ENCODE measurements around the gene CD300LF.

CD300LF gene

GRCh38 chr17:74757931-74758847, 45.5 kb upstream of the CD300LF start:
- TF ChIP-seq YY1 (IDR thresholded peaks at IDR 0.05; ENCODE audit: insufficient read depth, insufficient read length) = no peak
- TF ChIP-seq SUZ12 (IDR thresholded peaks at IDR 0.05; ENCODE audit: extremely low read depth, insufficient read depth, insufficient read length) = no peak
- TF ChIP-seq ZNF274 (IDR thresholded peaks at IDR 0.05; ENCODE audit: low read depth, low read length) = no peak
- peak overlapping the region; percentile 77 for H3K9ac ChIP-seq (ENCODE audit: insufficient read length, low read depth)
- peaks cover 46% of the 10 kb centered on the region for H3K4me1 ChIP-seq (ENCODE audit: insufficient read depth, insufficient read length)
- peaks cover 8% of the 10 kb centered on the region for H3K36me3 ChIP-seq (ENCODE audit: insufficient read depth, insufficient read length, low read length)
- H3K9me3 ChIP-seq (ENCODE audit: insufficient read depth, low read length) = no peaks in the 10 kb centered on the region
- H3K27me3 ChIP-seq (ENCODE audit: insufficient read depth, insufficient read length) = no peaks in the 10 kb centered on the region
- H3K4me3 ChIP-seq (ENCODE audit: insufficient read length, low read depth) = no peak overlapping the region
- no peak for DNase-seq (ENCODE audit: low read depth, low spot score)

GRCh38 chr17:74757502-74757901, 44.8 kb upstream of the CD300LF start:
- Histone ChIP-seq H3K36me3 (ENCODE audit: insufficient read depth, insufficient read length, low read length) (peaks cover 11% of the 10 kb centered on the region), H3K9ac (ENCODE audit: insufficient read length, low read depth) (peak overlapping the region; percentile 44), H3K4me1 (ENCODE audit: insufficient read depth, insufficient read length) (peaks cover 47% of the 10 kb centered on the region), H3K4me3 (ENCODE audit: insufficient read length, low read depth) (no peak overlapping the region), H3K9me3 (ENCODE audit: insufficient read depth, low read length) (no peaks in the 10 kb centered on the region), H3K27me3 (ENCODE audit: insufficient read depth, insufficient read length) (no peaks in the 10 kb centered on the region)
- no peak for TF ChIP-seq YY1 (IDR thresholded peaks at IDR 0.05; ENCODE audit: insufficient read depth, insufficient read length)
- TF ChIP-seq ZNF274 (IDR thresholded peaks at IDR 0.05; ENCODE audit: low read depth, low read length) = no peak
- no peak for TF ChIP-seq SUZ12 (IDR thresholded peaks at IDR 0.05; ENCODE audit: extremely low read depth, insufficient read depth, insufficient read length)
- no peak for DNase-seq (ENCODE audit: low read depth, low spot score)

DNA sequence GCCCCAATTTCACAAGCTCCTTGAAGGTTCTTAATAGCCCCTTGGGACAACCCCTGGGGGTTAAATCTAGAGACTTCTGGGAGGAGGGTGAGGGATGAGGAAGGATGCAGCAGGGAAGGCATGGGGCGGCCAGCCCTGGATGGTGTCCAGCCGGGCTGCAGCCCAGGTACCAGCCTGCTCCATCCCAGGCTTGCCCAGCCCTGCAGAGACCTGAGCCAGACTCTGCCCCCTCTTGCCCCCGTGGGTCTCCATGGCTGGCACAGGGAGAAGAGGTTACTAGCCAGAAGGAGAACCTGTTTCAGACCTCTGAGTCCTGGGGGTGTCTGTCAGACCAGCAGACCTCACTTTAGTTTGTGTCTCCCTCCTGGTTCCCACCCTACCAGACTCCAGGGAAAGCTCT, 44.2 kb upstream of the CD300LF start:
- no peaks in the 10 kb centered on the region for H3K27me3 ChIP-seq (ENCODE audit: insufficient read depth, insufficient read length)
- no peak for DNase-seq (ENCODE audit: low read depth, low spot score)
- TF ChIP-seq ZNF274 (IDR thresholded peaks at IDR 0.05; ENCODE audit: low read depth, low read length) (no peak), YY1 (IDR thresholded peaks at IDR 0.05; ENCODE audit: insufficient read depth, insufficient read length) (no peak), SUZ12 (IDR thresholded peaks at IDR 0.05; ENCODE audit: extremely low read depth, insufficient read depth, insufficient read length) (no peak)
- peaks cover 51% of the 10 kb centered on the region for H3K4me1 ChIP-seq (ENCODE audit: insufficient read depth, insufficient read length)
- H3K4me3 ChIP-seq (ENCODE audit: insufficient read length, low read depth) = no peak overlapping the region
- no peaks in the 10 kb centered on the region for H3K9me3 ChIP-seq (ENCODE audit: insufficient read depth, low read length)
- H3K9ac ChIP-seq (ENCODE audit: insufficient read length, low read depth) = no peak overlapping the region
- peaks cover 7% of the 10 kb centered on the region for H3K36me3 ChIP-seq (ENCODE audit: insufficient read depth, insufficient read length, low read length)

DNA sequence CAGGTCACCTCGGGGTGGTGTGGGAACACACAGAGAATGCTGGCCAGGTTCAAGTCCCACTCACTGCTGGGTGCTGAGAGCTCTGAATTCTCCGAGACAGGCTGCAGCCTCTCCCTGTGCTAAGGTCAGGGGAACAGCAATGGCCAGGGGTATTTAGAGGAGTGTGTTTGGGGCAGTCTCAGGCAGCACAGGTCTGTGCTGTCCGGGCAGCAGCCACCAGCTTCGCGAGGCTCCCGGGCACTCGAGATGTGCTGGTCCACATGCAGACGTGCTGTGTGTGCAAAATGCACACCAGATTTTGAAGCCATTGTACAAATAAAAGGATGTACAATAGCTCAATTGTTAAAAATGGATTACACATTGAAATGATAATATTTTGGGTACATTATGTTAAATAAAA, 42.8 kb upstream of the CD300LF start:
- H3K4me1 ChIP-seq (ENCODE audit: insufficient read depth, insufficient read length) = peaks cover 52% of the 10 kb centered on the region
- DNase-seq (ENCODE audit: low read depth, low spot score) = no peak
- H3K9me3 ChIP-seq (ENCODE audit: insufficient read depth, low read length) = no peaks in the 10 kb centered on the region
- TF ChIP-seq YY1 (IDR thresholded peaks at IDR 0.05; ENCODE audit: insufficient read depth, insufficient read length) (no peak), ZNF274 (IDR thresholded peaks at IDR 0.05; ENCODE audit: low read depth, low read length) (no peak), SUZ12 (IDR thresholded peaks at IDR 0.05; ENCODE audit: extremely low read depth, insufficient read depth, insufficient read length) (no peak)
- H3K36me3 ChIP-seq (ENCODE audit: insufficient read depth, insufficient read length, low read length) = peaks cover 8% of the 10 kb centered on the region
- no peaks in the 10 kb centered on the region for H3K27me3 ChIP-seq (ENCODE audit: insufficient read depth, insufficient read length)
- no peak overlapping the region for H3K9ac ChIP-seq (ENCODE audit: insufficient read length, low read depth)
- no peak overlapping the region for H3K4me3 ChIP-seq (ENCODE audit: insufficient read length, low read depth)

GRCh38 chr17:74754832-74755231, 42.1 kb upstream of the CD300LF start:
- Histone ChIP-seq H3K4me1 (ENCODE audit: insufficient read depth, insufficient read length) (peaks cover 56% of the 10 kb centered on the region), H3K27me3 (ENCODE audit: insufficient read depth, insufficient read length) (no peaks in the 10 kb centered on the region), H3K4me3 (ENCODE audit: insufficient read length, low read depth) (no peak overlapping the region), H3K36me3 (ENCODE audit: insufficient read depth, insufficient read length, low read length) (peaks cover 8% of the 10 kb centered on the region), H3K9ac (ENCODE audit: insufficient read length, low read depth) (no peak overlapping the region), H3K9me3 (ENCODE audit: insufficient read depth, low read length) (no peaks in the 10 kb centered on the region)
- TF ChIP-seq SUZ12 (IDR thresholded peaks at IDR 0.05; ENCODE audit: extremely low read depth, insufficient read depth, insufficient read length) (no peak), ZNF274 (IDR thresholded peaks at IDR 0.05; ENCODE audit: low read depth, low read length) (no peak), YY1 (IDR thresholded peaks at IDR 0.05; ENCODE audit: insufficient read depth, insufficient read length) (no peak)
- DNase-seq (ENCODE audit: low read depth, low spot score) = no peak

GRCh38 chr17:74752822-74753401, 40.2 kb upstream of the CD300LF start:
- H3K9ac ChIP-seq (ENCODE audit: insufficient read length, low read depth) = no peak overlapping the region
- no peaks in the 10 kb centered on the region for H3K9me3 ChIP-seq (ENCODE audit: insufficient read depth, low read length)
- H3K4me3 ChIP-seq (ENCODE audit: insufficient read length, low read depth) = no peak overlapping the region
- no peak for DNase-seq (ENCODE audit: low read depth, low spot score)
- H3K4me1 ChIP-seq (ENCODE audit: insufficient read depth, insufficient read length) = peaks cover 37% of the 10 kb centered on the region
- no peaks in the 10 kb centered on the region for H3K27me3 ChIP-seq (ENCODE audit: insufficient read depth, insufficient read length)
- TF ChIP-seq SUZ12 (IDR thresholded peaks at IDR 0.05; ENCODE audit: extremely low read depth, insufficient read depth, insufficient read length) = no peak
- TF ChIP-seq YY1 (IDR thresholded peaks at IDR 0.05; ENCODE audit: insufficient read depth, insufficient read length) = no peak
- no peak for TF ChIP-seq ZNF274 (IDR thresholded peaks at IDR 0.05; ENCODE audit: low read depth, low read length)
- peaks cover 8% of the 10 kb centered on the region for H3K36me3 ChIP-seq (ENCODE audit: insufficient read depth, insufficient read length, low read length)

DNA sequence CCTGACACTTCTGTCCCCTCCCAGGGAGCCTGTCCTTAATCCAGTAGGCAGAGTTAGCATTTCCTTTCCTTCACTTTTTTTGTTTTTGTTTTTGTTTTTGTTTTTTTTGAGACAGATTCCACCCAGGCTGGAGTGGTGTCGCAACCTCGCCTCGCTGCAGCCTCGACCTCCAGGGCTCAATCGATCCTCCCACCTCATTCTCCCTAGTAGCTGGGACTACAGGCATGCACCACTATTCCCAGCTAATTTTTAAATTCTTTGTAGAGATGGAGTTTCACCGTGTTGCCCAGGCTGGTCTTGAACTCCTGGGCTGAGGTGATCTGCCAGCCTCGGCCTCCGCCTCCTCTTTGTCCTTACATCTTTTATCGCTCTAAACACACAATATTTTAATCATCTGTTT, 39.7 kb upstream of the CD300LF start:
- H3K27me3 ChIP-seq (ENCODE audit: insufficient read depth, insufficient read length) = no peaks in the 10 kb centered on the region
- TF ChIP-seq YY1 (IDR thresholded peaks at IDR 0.05; ENCODE audit: insufficient read depth, insufficient read length) = no peak
- no peak for TF ChIP-seq SUZ12 (IDR thresholded peaks at IDR 0.05; ENCODE audit: extremely low read depth, insufficient read depth, insufficient read length)
- TF ChIP-seq ZNF274 (IDR thresholded peaks at IDR 0.05; ENCODE audit: low read depth, low read length) = no peak
- no peak for DNase-seq (ENCODE audit: low read depth, low spot score)
- no peak overlapping the region for H3K4me3 ChIP-seq (ENCODE audit: insufficient read length, low read depth)
- H3K9ac ChIP-seq (ENCODE audit: insufficient read length, low read depth) = no peak overlapping the region
- peaks cover 35% of the 10 kb centered on the region for H3K4me1 ChIP-seq (ENCODE audit: insufficient read depth, insufficient read length)
- H3K36me3 ChIP-seq (ENCODE audit: insufficient read depth, insufficient read length, low read length) = peaks cover 8% of the 10 kb centered on the region
- no peaks in the 10 kb centered on the region for H3K9me3 ChIP-seq (ENCODE audit: insufficient read depth, low read length)
